NCI-H1694 treated with DMSO at 0.1 percent for 48 hours (cell line): ENCODE results near the gene PVALEF.

ENCODE experiments used
- DNase-seq: peaks from one replicate; lab custom pipeline; 2025; lab: John Stamatoyannopoulos, UW

Gene PVALEF

GRCh38 chr17:81197831-81198490 is 32.7 kb downstream of the PVALEF start:
- no peak for DNase-seq

GRCh38 chr17:81198826-81199481 is 33.6 kb downstream of the PVALEF start:
- DNase-seq = no peak

- no peak for DNase-seq
Measured at GRCh38 chr17:81199482-81199830, 34.1 kb downstream of the PVALEF start.

GRCh38 chr17:81200201-81200600 is 34.9 kb downstream of the PVALEF start:
- DNase-seq = no peak

GRCh38 chr17:81200695-81201580 is 35.6 kb downstream of the PVALEF start:
- DNase-seq = peak; percentile 49

GRCh38 chr17:81202318-81202717 is 37.0 kb downstream of the PVALEF start:
- DNase-seq = no peak

- DNase-seq = no peak
Measured at GRCh38 chr17:81203136-81203535, 37.8 kb downstream of the PVALEF start.

GRCh38 chr17:81204578-81204977 is 39.3 kb downstream of the PVALEF start:
- DNase-seq = no peak

GRCh38 chr17:81206166-81206565 is 40.9 kb downstream of the PVALEF start:
- DNase-seq = no peak

GRCh38 chr17:81206657-81207056 is 41.4 kb downstream of the PVALEF start:
- no peak for DNase-seq

GRCh38 chr17:81207610-81208581 is 42.6 kb downstream of the PVALEF start:
- peak; percentile 28 for DNase-seq

- DNase-seq = no peak
Measured at GRCh38 chr17:81208651-81209050, 43.3 kb downstream of the PVALEF start.

- DNase-seq = no peak
Measured at GRCh38 chr17:81209141-81209540, 43.8 kb downstream of the PVALEF start.

GRCh38 chr17:81210466-81210865 is 45.2 kb downstream of the PVALEF start:
- no peak for DNase-seq

GRCh38 chr17:81210868-81211267 is 45.6 kb downstream of the PVALEF start:
- no peak for DNase-seq

- no peak for DNase-seq
Measured at GRCh38 chr17:81212365-81212764, 47.1 kb downstream of the PVALEF start.

- DNase-seq = no peak
Measured at GRCh38 chr17:81213978-81214377, 48.7 kb downstream of the PVALEF start.

- no peak for DNase-seq
Measured at GRCh38 chr17:81217491-81217890, 52.2 kb downstream of the PVALEF start.

- no peak for DNase-seq
Measured at GRCh38 chr17:81218459-81218858, 53.2 kb downstream of the PVALEF start.

GRCh38 chr17:81218991-81219390 is 53.7 kb downstream of the PVALEF start:
- DNase-seq = no peak

- DNase-seq = no peak
Measured at GRCh38 chr17:81219476-81220180, 54.3 kb downstream of the PVALEF start.
